Stimulated activated CD4-positive, alpha-beta T cell treated with anti-CD3 and anti-CD28 coated beads, Interleukin-12 subunit alpha, Interleukin-12 subunit beta, amount 100 ng/mL, for 24 hours (primary cell): ENCODE data around the gene ZNF488.

ENCODE experiments used
- DNase-seq, 2 experiments: peaks; one replicate each; pipeline ENCODE4 v3.0.0-alpha.2; 2020; ENCODE audit warnings: low read depth in 2 of 2

ZNF488 gene

GRCh38 chr10:47330804-47331203 is 53.3 kb downstream of the ZNF488 start:
- no peak for DNase-seq

- DNase-seq, result no peak
These were observed 53.7 kb downstream of the ZNF488 start for GRCh38 chr10:47330366-47330765.

- DNase-seq, result no peak
These were observed 54.2 kb downstream of the ZNF488 start for GRCh38 chr10:47329855-47330254.

GRCh38 chr10:47326927-47327330 is 57.2 kb downstream of the ZNF488 start:
- no peak for DNase-seq

- no peak for DNase-seq
These were observed 57.7 kb downstream of the ZNF488 start for GRCh38 chr10:47326306-47326926.

GRCh38 chr10:47325303-47326291 is 58.5 kb downstream of the ZNF488 start:
- no peak for DNase-seq

GRCh38 chr10:47323636-47324296 is 60.3 kb downstream of the ZNF488 start:
- DNase-seq, result no peak

GRCh38 chr10:47323087-47323486 is 61.0 kb downstream of the ZNF488 start:
- no peak for DNase-seq

- DNase-seq, result no peak
These were observed 61.6 kb downstream of the ZNF488 start, which contains the start of gene GDF2 for GRCh38 chr10:47322300-47323061. Gene GDF2 (plus strand): TSS chr10:47322454. CDS start chr10:47322669, 215 bp downstream.

GRCh38 chr10:47321521-47322195 is 62.4 kb downstream of the ZNF488 start:
- DNase-seq, result no peak

- no peak for DNase-seq
These were observed 63.3 kb downstream of the ZNF488 start for GRCh38 chr10:47320812-47321211.

GRCh38 chr10:47319784-47320183 is 64.3 kb downstream of the ZNF488 start:
- no peak for DNase-seq

- no peak for DNase-seq
These were observed 65.4 kb downstream of the ZNF488 start for GRCh38 chr10:47318706-47319105.

- no peak for DNase-seq
These were observed 66.8 kb downstream of the ZNF488 start for GRCh38 chr10:47317251-47317650.

GRCh38 chr10:47316131-47316530 is 68.0 kb downstream of the ZNF488 start:
- no peak for DNase-seq
